Smooth muscle cell (in vitro differentiated cells): ENCODE data around the gene MYDGF. TPM values are rescaled to one million over a fixed set of nuclear protein-coding genes. Genes with fewer than 3 reads are reported as not detected.
A peak's percentile ranks its signal among the peaks of the same experiment; 100 is the strongest.

Source experiments
- DNase-seq: peaks from one replicate; lab custom pipeline; 2025; ENCODE audit not compliant: unreplicated experiment; lab: John Stamatoyannopoulos, UW
- H2AFZ ChIP-seq: fragments of 200-600 bp; sonication (generic); 2 replicates; pipeline ENCODE4 v1.6.0; 2016; ENCODE audit warnings: antibody characterized with exemption, low read depth, mild to moderate bottlenecking
- H3F3A ChIP-seq: fragments of 200-600 bp; sonication (generic); 2 replicates; pipeline ENCODE4 v1.6.0; 2017; ENCODE audit warnings: antibody characterized with exemption, low read depth
- H3K27ac ChIP-seq: fragments of 200-600 bp; sonication (generic); 2 replicates; pipeline ENCODE4 v1.5.1; 2016; ENCODE audit warnings: low read depth, mild to moderate bottlenecking
- H3K27me3 ChIP-seq: fragments of 200-600 bp; sonication (generic); 2 replicates; pipeline ENCODE4 v1.6.1; 2016; ENCODE audit warnings: low read depth, mild to moderate bottlenecking
- H3K36me3 ChIP-seq: fragments of 200-600 bp; sonication (generic); 2 replicates; pipeline ENCODE4 v1.5.1; 2016; ENCODE audit warnings: low read depth
- H3K4me1 ChIP-seq: fragments of 200-600 bp; sonication (generic); 2 replicates; pipeline ENCODE4 v1.5.1; 2016; ENCODE audit warnings: low read depth
- H3K4me2 ChIP-seq: fragments of 200-600 bp; sonication (generic); 2 replicates; pipeline ENCODE4 v1.6.0; 2016; ENCODE audit warnings: mild to moderate bottlenecking
- H3K4me3 ChIP-seq: fragments of 200-600 bp; sonication (generic); 2 replicates; pipeline ENCODE4 v1.5.1; 2016; ENCODE audit warnings: mild to moderate bottlenecking
- H3K79me2 ChIP-seq: fragments of 200-600 bp; sonication (generic); 2 replicates; pipeline ENCODE4 v1.6.0; 2016; ENCODE audit warnings: low read depth, mild to moderate bottlenecking
- H3K9ac ChIP-seq: fragments of 200-600 bp; sonication (generic); 2 replicates; pipeline ENCODE4 v1.6.0; 2016; ENCODE audit warnings: low read depth
- H3K9me3 ChIP-seq: fragments of 200-600 bp; sonication (generic); replicated peaks from 2 replicates; pipeline ENCODE4 v1.5.1; 2016; ENCODE audit warnings: low read depth
- H4K20me1 ChIP-seq: fragments of 200-600 bp; sonication (generic); 2 replicates; pipeline ENCODE4 v1.6.0; 2016; ENCODE audit warnings: low read depth
- CTCF ChIP-seq: fragments of 200-600 bp; sonication (generic); IDR thresholded peaks from 2 replicates; pipeline ENCODE4 v1.5.1; 2017; ENCODE audit warnings: borderline replicate concordance, mild to moderate bottlenecking, antibody characterized with exemption; ENCODE audit not compliant: insufficient read depth, poor library complexity, severe bottlenecking
- WGBS: methylation state at CpG from one replicate; pipeline ENCODE4 v1.1.7; 2016; ENCODE audit warnings: low lambda C conversion rate; 5-methylcytosine and 5-hydroxymethylcytosine counted together
- polyA plus RNA-seq: library from polyadenylated mRNA; unstranded; fragments of >200 nt; fragmentation: Nextera tagmentation; extraction: Ambion mirVana; gene quantifications from 2 replicates; pipeline ENCODE4 v1.2.1, GENCODE V29; 2016
- total RNA-seq: library from RNA; depleted of rRNA; stranded (reverse); fragments of >200 nt; gene quantifications from 2 replicates; pipeline ENCODE4 v1.2.3, GENCODE V29; 2014

Gene MYDGF
- 145 and 188 TPM in 2 replicates for total RNA-seq
- polyA plus RNA-seq: 651 and 680 TPM in 2 replicates

- Histone ChIP-seq H3K79me2 (peaks cover 31% of the 10 kb centered on the region), H3K9me3 (no peaks in the 10 kb centered on the region), H3K27me3 (no peaks in the 10 kb centered on the region), H4K20me1 (peaks cover 17% of the 10 kb centered on the region), H3K4me3 (peak within 1 kb of the TSS; percentile 81), H3K4me2 (peak within 1 kb of the TSS; percentile 95), H3K36me3 (peaks cover 5% of the 10 kb centered on the region), H2AFZ (no peak within 1 kb of the TSS), H3F3A (peaks cover 12% of the 10 kb centered on the region), H3K27ac (peak within 1 kb of the TSS; percentile 81), H3K9ac (peak within 1 kb of the TSS; percentile 98), H3K4me1 (peaks cover 7% of the 10 kb centered on the region)
- DNase-seq: peak; percentile 75
- TF ChIP-seq CTCF: no peak
- under 1% methylated on average over 62 of the region's 75 CpGs for WGBS
Measured at GRCh38 chr19:4669723-4670480, at the start of gene MYDGF. Gene MYDGF (minus strand): TSS chr19:4670342. CDS start chr19:4670334, 8 bp downstream.

GRCh38 chr19:4719499-4719866 lies 49.3 kb upstream of the MYDGF start:
- Histone ChIP-seq H3K79me2 (peaks cover 30% of the 10 kb centered on the region), H4K20me1 (no peaks in the 10 kb centered on the region), H3K4me1 (peaks cover 9% of the 10 kb centered on the region), H3K4me3 (no peak overlapping the region), H3K9ac (no peak overlapping the region), H3K27me3 (no peaks in the 10 kb centered on the region), H3K4me2 (no peak overlapping the region), H3K36me3 (no peaks in the 10 kb centered on the region), H3F3A (no peaks in the 10 kb centered on the region), H2AFZ (no peak overlapping the region), H3K9me3 (no peaks in the 10 kb centered on the region), H3K27ac (no peak overlapping the region)
- WGBS: 98% methylated on average over 11 of the region's 11 CpGs
- DNase-seq: no peak
- TF ChIP-seq CTCF: no peak

DNA sequence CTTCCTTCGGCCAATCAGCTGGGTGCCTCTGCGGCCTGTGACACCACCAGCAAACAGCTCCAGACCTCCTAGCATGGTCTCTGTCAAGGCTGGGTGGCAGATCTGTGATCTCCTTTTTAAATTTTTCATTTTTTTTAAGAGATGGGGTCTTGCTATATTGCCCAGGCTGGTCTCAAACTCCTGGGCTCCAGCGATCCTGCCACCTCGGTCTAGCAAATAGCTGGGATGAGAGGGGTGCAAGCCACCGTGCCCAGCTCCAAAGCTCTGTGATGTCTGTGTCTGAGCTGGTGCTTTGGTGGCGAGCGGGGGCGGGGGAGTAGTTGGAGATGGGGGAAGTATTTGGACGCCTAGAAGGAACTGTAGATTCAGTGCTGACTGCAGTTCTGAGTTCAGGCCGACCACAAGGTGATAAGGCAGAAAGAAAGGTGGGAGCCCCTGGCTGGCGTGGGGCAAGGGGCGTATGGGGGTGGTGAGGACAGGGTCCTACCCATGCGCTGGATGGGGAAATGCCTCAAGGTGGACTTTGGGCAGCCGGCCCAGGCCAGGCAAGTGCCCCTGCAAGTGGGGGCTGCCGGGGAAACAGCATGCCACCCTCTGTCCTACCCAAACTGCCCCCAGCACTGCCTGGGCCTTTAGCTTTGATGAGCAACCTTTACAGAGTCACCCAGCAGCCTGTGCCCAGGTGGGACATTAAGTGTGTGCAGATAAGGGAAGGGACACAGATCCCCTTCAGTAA lies 48.0 kb upstream of the MYDGF start:
- Histone ChIP-seq H3K79me2 (peaks cover 25% of the 10 kb centered on the region), H3K4me3 (no peak overlapping the region), H3K27ac (no peak overlapping the region), H3K4me2 (no peak overlapping the region), H3K9me3 (no peaks in the 10 kb centered on the region), H3K4me1 (peaks cover 9% of the 10 kb centered on the region), H3K36me3 (no peaks in the 10 kb centered on the region), H3F3A (no peaks in the 10 kb centered on the region), H4K20me1 (no peaks in the 10 kb centered on the region), H3K27me3 (no peaks in the 10 kb centered on the region), H2AFZ (no peak overlapping the region), H3K9ac (no peak overlapping the region)
- no peak for TF ChIP-seq CTCF
- 94% methylated on average over 14 of the region's 15 CpGs for WGBS
- no peak for DNase-seq
